SKM-1 (cell line): ENCODE measurements around the gene ANKRD28.
"Not testable (repeated sequence)": the region's sequence is repeated elsewhere in the genome, so short reads cannot be mapped to it uniquely, and the experiment has no call there.

Experiments
- DNase-seq: peaks from one replicate; lab custom pipeline; 2025; ENCODE audit not compliant: unreplicated experiment; lab: John Stamatoyannopoulos, UW

The ANKRD28 gene

GRCh38 chr3:15774931-15775560 is 22.7 kb downstream of the ANKRD28 start:
- DNase-seq: not testable (repeated sequence)

GRCh38 chr3:15771444-15771843 is 26.3 kb downstream of the ANKRD28 start:
- DNase-seq: no peak

GRCh38 chr3:15769256-15769915 is 28.4 kb downstream of the ANKRD28 start:
- DNase-seq: no peak

- no peak for DNase-seq
Observed at GRCh38 chr3:15768421-15769255, 29.1 kb downstream of the ANKRD28 start.

- no peak for DNase-seq
Observed at GRCh38 chr3:15766406-15766805, 31.4 kb downstream of the ANKRD28 start.

GRCh38 chr3:15758295-15758694 is 39.5 kb downstream of the ANKRD28 start:
- no peak for DNase-seq

- no peak for DNase-seq
Observed at GRCh38 chr3:15757824-15758223, 40.0 kb downstream of the ANKRD28 start.

GRCh38 chr3:15756505-15756904 is 41.3 kb downstream of the ANKRD28 start:
- DNase-seq: no peak

- no peak for DNase-seq
Observed at GRCh38 chr3:15755780-15756179, 42.0 kb downstream of the ANKRD28 start.

GRCh38 chr3:15755181-15755580 is 42.6 kb downstream of the ANKRD28 start:
- DNase-seq: no peak

- no peak for DNase-seq
Observed at GRCh38 chr3:15754047-15754446, 43.7 kb downstream of the ANKRD28 start.

- DNase-seq: no peak
Observed at GRCh38 chr3:15753056-15753710, 44.6 kb downstream of the ANKRD28 start.

- DNase-seq: no peak
Observed at GRCh38 chr3:15750879-15751278, 46.9 kb downstream of the ANKRD28 start.

GRCh38 chr3:15750143-15750542 is 47.6 kb downstream of the ANKRD28 start:
- DNase-seq: no peak

- DNase-seq: not testable (repeated sequence)
Observed at GRCh38 chr3:15745896-15746295, 51.9 kb downstream of the ANKRD28 start.

- no peak for DNase-seq
Observed at GRCh38 chr3:15744176-15744575, 53.6 kb downstream of the ANKRD28 start.

- DNase-seq: no peak
Observed at GRCh38 chr3:15743587-15744009, 54.2 kb downstream of the ANKRD28 start.

- not testable (repeated sequence) for DNase-seq
Observed at GRCh38 chr3:15742236-15742635, 55.5 kb downstream of the ANKRD28 start.

- not testable (repeated sequence) for DNase-seq
Observed at GRCh38 chr3:15738616-15739005, 59.2 kb downstream of the ANKRD28 start.

- no peak for DNase-seq
Observed at GRCh38 chr3:15731024-15731423, 66.8 kb downstream of the ANKRD28 start.

GRCh38 chr3:15728766-15729165 is 69.0 kb downstream of the ANKRD28 start:
- DNase-seq: no peak
